Tibial artery (tissue), 4 donors: Measurements from ENCODE around the gene PRAMEF1.

Experiments used
- DNase-seq, 2 donors: peaks; one replicate each; pipeline ENCODE4 v3.0.0-alpha.2; 2019
- H3K27ac ChIP-seq, 2 donors: fragments of 200-600 bp; sonication (generic) in 1 of 2; 1 replicate in 1 of 2; 2 replicates in 1 of 2; pipeline ENCODE4 v1.5.1; 2018 to 2019; ENCODE audit warnings: mild to moderate bottlenecking in 1 of 2
- H3K27me3 ChIP-seq, 2 donors: fragments of 200-600 bp; sonication (generic) in 1 of 2; one replicate each; pipeline versions ENCODE4 v1.5.1 to v1.6.0; 2016 to 2019
- H3K36me3 ChIP-seq, 3 donors: fragments of 200-600 bp; sonication (generic) in 2 of 3; one replicate each; pipeline ENCODE4 v1.5.1; 2016 to 2019; ENCODE audit warnings: mild to moderate bottlenecking in 2 of 3
- H3K4me1 ChIP-seq, 4 donors: fragments of 200-600 bp; sonication (generic) in 2 of 4; 1 replicate in 3 of 4; 2 replicates in 1 of 4; pipeline ENCODE4 v1.5.1; 2016 to 2019
- H3K4me3 ChIP-seq, 2 donors: fragments of 200-600 bp; sonication (generic) in 1 of 2; 1 replicate in 1 of 2; 2 replicates in 1 of 2; pipeline ENCODE4 v1.5.1; 2018 to 2019; ENCODE audit warnings: mild to moderate bottlenecking in 2 of 2
- H3K9me3 ChIP-seq, 3 donors: fragments of 200-600 bp; sonication (generic) in 1 of 3; one replicate each; pipeline ENCODE4 v1.5.1; 2016 to 2019
- intact Hi-C: fragments of 100-400 bp; cut with DNase I; formaldehyde crosslinking; loops from one replicate; pipeline ENCODE4 v1.15.0; 2023; ENCODE audit warnings: low total_unique reads
- TF ChIP-seq, protein P1 (sequence below), 2 experiments: fragments of 200-600 bp in 1 of 2; fragments of 450-650 bp in 1 of 2; IDR thresholded peaks; one replicate each; pipeline ENCODE4 v1.5.1; 2017 to 2019; ENCODE audit warnings: antibody characterized with exemption in 2 of 2, mild to moderate bottlenecking in 1 of 2, moderate library complexity in 1 of 2

PRAMEF1 gene

DNA sequence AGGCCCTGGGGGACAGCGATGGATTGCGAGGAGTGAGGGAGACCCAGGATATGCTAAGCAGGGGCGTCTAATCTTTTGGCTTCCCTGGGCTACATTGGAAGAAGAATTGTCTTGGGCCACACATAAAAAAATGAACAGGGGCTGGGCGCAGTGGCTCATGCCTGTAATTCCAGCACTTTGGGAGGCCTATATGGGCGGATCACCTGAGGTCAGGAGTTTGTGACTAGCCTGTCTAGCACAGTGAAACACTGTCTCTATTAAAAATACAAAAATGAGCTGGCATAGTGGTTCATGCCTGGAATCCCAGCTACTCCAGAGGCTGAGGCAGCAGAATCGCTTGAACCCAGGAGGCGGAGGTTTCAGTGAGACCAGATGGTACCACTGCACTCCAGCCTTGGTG is 28.4 kb upstream of the PRAMEF1 start:
- peaks cover 0 to 2% (median 0%) of the 10 kb centered on the region in 3 donors for H3K9me3 ChIP-seq
- H3K4me3 ChIP-seq = no peak overlapping the region
- no peaks in the 10 kb centered on the region for H3K4me1 ChIP-seq
- TF ChIP-seq, protein P1, sequence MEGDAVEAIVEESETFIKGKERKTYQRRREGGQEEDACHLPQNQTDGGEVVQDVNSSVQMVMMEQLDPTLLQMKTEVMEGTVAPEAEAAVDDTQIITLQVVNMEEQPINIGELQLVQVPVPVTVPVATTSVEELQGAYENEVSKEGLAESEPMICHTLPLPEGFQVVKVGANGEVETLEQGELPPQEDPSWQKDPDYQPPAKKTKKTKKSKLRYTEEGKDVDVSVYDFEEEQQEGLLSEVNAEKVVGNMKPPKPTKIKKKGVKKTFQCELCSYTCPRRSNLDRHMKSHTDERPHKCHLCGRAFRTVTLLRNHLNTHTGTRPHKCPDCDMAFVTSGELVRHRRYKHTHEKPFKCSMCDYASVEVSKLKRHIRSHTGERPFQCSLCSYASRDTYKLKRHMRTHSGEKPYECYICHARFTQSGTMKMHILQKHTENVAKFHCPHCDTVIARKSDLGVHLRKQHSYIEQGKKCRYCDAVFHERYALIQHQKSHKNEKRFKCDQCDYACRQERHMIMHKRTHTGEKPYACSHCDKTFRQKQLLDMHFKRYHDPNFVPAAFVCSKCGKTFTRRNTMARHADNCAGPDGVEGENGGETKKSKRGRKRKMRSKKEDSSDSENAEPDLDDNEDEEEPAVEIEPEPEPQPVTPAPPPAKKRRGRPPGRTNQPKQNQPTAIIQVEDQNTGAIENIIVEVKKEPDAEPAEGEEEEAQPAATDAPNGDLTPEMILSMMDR (IDR thresholded peaks at IDR 0.05) = no peak
- H3K27ac ChIP-seq = no peak overlapping the region
- intact Hi-C loops = no loop called here
- no peak for DNase-seq
- H3K36me3 ChIP-seq = no peaks in the 10 kb centered on the region
- peaks cover 0 to 5% of the 10 kb centered on the region in 2 donors for H3K27me3 ChIP-seq

DNA sequence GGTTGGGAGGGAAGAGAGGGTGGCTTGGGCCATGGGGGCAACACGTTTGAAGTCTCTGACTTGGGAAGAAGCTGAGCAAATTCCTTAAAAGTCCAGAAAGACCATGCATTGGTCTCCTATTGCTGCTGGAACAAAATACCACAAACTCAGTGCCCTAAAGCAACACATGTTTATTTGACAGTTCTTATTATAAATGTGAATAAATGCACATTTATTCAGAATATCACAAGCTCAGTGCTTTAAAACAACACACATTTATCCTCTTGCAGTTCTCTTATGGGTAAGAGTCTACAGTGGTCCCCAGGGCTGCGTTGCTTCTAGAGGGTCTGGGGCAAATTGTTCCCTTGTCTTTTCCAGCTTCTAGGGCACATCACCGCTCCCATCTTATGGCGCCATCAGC is 27.7 kb upstream of the PRAMEF1 start:
- intact Hi-C loops = no loop called here
- peaks cover 0 to 2% (median 0%) of the 10 kb centered on the region in 3 donors for H3K9me3 ChIP-seq
- no peaks in the 10 kb centered on the region for H3K4me1 ChIP-seq
- no peaks in the 10 kb centered on the region for H3K36me3 ChIP-seq
- peaks cover 0 to 9% of the 10 kb centered on the region in 2 donors for H3K27me3 ChIP-seq
- H3K4me3 ChIP-seq = no peak overlapping the region
- TF ChIP-seq, protein P1 (IDR thresholded peaks at IDR 0.05) = no peak
- no peak overlapping the region for H3K27ac ChIP-seq
- DNase-seq = no peak

DNA sequence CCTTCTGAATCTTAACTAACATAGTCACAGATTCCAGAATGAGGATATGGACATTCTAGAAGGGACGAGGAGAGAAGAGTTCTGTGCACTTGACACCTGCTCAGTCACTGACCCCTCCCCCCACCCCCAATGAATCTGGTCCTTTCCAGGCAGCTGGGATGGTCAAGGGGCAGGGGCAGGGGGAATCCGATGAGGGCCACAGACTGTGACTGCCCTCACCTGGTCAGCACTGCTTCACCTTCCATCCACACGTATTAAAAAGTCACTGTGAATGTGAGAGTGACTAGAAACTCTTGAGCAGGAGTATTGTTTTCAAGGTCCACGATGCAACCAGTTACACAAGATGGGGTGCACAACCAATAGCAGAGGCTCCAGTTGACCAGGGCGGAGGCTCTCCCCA is 27.2 kb upstream of the PRAMEF1 start:
- TF ChIP-seq, protein P1 (IDR thresholded peaks at IDR 0.05) = no peak
- no peak overlapping the region for H3K4me3 ChIP-seq
- H3K9me3 ChIP-seq = peaks cover 0 to 2% (median 0%) of the 10 kb centered on the region in 3 donors
- no peak overlapping the region for H3K27ac ChIP-seq
- no peaks in the 10 kb centered on the region for H3K36me3 ChIP-seq
- no peaks in the 10 kb centered on the region for H3K4me1 ChIP-seq
- DNase-seq = no peak
- intact Hi-C loops = no loop called here
- peaks cover 0 to 13% of the 10 kb centered on the region in 2 donors for H3K27me3 ChIP-seq

DNA sequence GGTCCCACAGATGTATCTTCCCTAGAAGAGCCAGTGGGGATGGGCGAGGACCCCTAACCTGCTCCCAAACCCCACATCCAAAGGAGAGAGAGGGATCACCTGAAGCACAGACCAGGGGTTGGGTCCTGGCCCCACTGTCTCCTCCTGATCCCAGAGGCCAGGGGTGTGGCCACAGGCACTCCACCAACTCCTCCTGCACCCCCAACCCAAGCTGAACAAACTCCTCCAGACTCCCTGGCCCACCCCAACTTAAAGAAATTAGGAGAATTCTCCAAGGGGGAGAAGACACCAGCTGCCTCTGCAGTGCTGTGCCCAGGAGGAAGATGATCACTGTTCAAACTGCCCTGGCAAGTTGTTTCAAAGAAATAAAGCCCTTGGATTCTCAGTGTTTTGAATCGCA is 22.2 kb upstream of the PRAMEF1 start:
- intact Hi-C loops = no loop called here
- H3K9me3 ChIP-seq = peaks cover 0 to 2% (median 0%) of the 10 kb centered on the region in 3 donors
- TF ChIP-seq, protein P1 (IDR thresholded peaks at IDR 0.05) = no peak
- H3K4me3 ChIP-seq = no peak overlapping the region
- DNase-seq = no peak
- H3K27me3 ChIP-seq = peaks cover 0 to 31% of the 10 kb centered on the region in 2 donors
- no peaks in the 10 kb centered on the region for H3K4me1 ChIP-seq
- no peaks in the 10 kb centered on the region for H3K36me3 ChIP-seq
- H3K27ac ChIP-seq = no peak overlapping the region

DNA sequence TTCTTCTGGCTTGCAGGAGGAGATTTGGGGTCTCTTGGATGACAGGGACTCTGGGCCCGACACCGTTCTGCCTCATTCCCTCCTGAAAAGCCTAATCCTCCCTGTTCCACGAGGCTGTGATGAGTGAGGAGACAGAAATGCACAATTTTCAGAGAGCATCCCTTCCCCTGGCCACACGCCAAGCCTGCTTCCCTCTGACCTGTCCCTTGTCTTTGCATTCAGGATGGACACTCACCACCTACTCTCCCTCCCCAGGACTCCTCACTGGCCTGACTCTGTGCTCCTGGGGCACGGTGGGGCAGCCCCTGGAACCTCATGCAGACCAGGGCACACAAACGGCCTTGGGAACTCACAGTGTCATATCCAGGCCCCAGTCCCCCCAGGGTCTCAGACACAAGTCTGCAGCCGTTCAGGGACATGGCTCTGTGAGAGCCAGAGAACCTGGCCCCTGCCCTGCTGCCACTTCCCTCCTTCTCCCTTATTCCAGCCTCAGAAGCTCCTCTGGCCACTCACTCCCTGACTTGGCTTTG is 21.2 kb upstream of the PRAMEF1 start:
- no peak for DNase-seq
- TF ChIP-seq, protein P1 (IDR thresholded peaks at IDR 0.05) = no peak
- H3K4me3 ChIP-seq = no peak overlapping the region
- no peak overlapping the region for H3K27ac ChIP-seq
- H3K27me3 ChIP-seq = peaks cover 0 to 30% of the 10 kb centered on the region in 2 donors
- no peaks in the 10 kb centered on the region for H3K36me3 ChIP-seq
- H3K9me3 ChIP-seq = peaks cover 0 to 2% (median 0%) of the 10 kb centered on the region in 3 donors
- intact Hi-C loops = no loop called here
- no peaks in the 10 kb centered on the region for H3K4me1 ChIP-seq

DNA sequence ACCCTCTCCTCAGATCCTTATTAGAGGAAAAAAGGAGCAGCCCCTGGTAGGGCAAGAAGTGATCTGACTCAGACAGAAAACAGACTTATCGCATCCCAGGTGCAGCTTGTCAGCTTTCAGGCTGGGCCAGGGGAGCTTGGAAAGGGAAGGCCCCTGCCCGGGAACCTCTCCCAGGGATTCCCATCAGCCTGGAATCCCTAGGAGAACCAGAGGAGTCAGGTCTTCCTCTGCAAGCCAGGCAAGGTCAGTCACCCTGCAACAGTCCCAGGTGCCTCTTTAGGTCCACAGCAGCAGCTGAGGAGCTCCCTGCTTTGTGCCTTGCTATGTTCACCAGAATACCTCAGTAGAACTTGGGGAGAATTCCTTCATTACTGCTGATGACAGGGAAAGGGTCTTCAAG is 20.6 kb upstream of the PRAMEF1 start:
- Histone ChIP-seq H3K27me3 (peaks cover 0 to 30% of the 10 kb centered on the region in 2 donors), H3K27ac (no peak overlapping the region), H3K4me3 (no peak overlapping the region), H3K4me1 (no peaks in the 10 kb centered on the region), H3K9me3 (peaks cover 0 to 2% (median 0%) of the 10 kb centered on the region in 3 donors), H3K36me3 (no peaks in the 10 kb centered on the region)
- intact Hi-C loops = no loop called here
- TF ChIP-seq, protein P1 (IDR thresholded peaks at IDR 0.05) = no peak
- no peak for DNase-seq
